ENCODE data around the gene OPN1LW.
"Not testable (repeated sequence)": the region's sequence is repeated elsewhere in the genome, so short reads cannot be mapped to it uniquely, and the experiment has no call there.

GRCh38 chrX:154168384-154168783, 24.3 kb downstream of the OPN1LW start:
- TF ChIP-seq POLR2A (IDR thresholded peaks at IDR 0.05) = not testable (repeated sequence)
- TF ChIP-seq, protein P1, sequence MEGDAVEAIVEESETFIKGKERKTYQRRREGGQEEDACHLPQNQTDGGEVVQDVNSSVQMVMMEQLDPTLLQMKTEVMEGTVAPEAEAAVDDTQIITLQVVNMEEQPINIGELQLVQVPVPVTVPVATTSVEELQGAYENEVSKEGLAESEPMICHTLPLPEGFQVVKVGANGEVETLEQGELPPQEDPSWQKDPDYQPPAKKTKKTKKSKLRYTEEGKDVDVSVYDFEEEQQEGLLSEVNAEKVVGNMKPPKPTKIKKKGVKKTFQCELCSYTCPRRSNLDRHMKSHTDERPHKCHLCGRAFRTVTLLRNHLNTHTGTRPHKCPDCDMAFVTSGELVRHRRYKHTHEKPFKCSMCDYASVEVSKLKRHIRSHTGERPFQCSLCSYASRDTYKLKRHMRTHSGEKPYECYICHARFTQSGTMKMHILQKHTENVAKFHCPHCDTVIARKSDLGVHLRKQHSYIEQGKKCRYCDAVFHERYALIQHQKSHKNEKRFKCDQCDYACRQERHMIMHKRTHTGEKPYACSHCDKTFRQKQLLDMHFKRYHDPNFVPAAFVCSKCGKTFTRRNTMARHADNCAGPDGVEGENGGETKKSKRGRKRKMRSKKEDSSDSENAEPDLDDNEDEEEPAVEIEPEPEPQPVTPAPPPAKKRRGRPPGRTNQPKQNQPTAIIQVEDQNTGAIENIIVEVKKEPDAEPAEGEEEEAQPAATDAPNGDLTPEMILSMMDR (IDR thresholded peaks at IDR 0.05) = not testable (repeated sequence)
